ENCODE measurements around the gene CD244. TPM values are rescaled to one million over a fixed set of nuclear protein-coding genes. Genes with fewer than 3 reads are reported as not detected.
"Not testable (repeated sequence)": the region's sequence is repeated elsewhere in the genome, so short reads cannot be mapped to it uniquely, and the experiment has no call there.

The CD244 gene
- total RNA-seq, 1 experiment from 2014 or later, result not detected

DNA sequence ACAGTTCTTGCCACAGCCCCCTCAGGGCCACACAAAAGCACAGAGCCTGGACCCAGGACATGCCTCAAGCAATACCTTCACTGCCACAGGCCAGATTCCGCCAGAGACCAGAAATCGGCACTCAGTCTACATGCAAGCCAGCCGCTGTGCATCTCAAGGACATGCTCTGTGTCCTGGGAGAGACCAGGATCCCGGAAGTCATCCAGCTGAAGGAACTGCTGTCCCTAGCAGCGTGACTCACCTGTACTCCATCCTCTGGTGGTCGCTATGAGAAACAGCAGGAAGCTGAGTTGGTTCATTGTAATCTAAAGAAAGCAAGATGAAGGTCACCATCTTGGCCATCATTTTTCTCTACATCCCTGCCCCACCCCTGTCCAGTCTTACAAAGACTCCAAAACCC lies 21.9 kb upstream of the CD244 start:
- no peaks in the 10 kb centered on the region for H3K4me1 ChIP-seq (replicated peaks; ENCODE audit: insufficient read depth)
- H3K4me2 ChIP-seq, result no peak overlapping the region
- H2AFZ ChIP-seq, result no peak overlapping the region
- DNase-seq, result no peak
- H3K27ac ChIP-seq, result no peak overlapping the region
- H3K79me2 ChIP-seq (ENCODE audit: low read depth), result no peaks in the 10 kb centered on the region
- no peak for TF ChIP-seq EZH2 (IDR thresholded peaks at IDR 0.05; ENCODE audit: low read depth)
- TF ChIP-seq, protein P1, sequence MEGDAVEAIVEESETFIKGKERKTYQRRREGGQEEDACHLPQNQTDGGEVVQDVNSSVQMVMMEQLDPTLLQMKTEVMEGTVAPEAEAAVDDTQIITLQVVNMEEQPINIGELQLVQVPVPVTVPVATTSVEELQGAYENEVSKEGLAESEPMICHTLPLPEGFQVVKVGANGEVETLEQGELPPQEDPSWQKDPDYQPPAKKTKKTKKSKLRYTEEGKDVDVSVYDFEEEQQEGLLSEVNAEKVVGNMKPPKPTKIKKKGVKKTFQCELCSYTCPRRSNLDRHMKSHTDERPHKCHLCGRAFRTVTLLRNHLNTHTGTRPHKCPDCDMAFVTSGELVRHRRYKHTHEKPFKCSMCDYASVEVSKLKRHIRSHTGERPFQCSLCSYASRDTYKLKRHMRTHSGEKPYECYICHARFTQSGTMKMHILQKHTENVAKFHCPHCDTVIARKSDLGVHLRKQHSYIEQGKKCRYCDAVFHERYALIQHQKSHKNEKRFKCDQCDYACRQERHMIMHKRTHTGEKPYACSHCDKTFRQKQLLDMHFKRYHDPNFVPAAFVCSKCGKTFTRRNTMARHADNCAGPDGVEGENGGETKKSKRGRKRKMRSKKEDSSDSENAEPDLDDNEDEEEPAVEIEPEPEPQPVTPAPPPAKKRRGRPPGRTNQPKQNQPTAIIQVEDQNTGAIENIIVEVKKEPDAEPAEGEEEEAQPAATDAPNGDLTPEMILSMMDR (conservative IDR thresholded peaks at IDR 0.05), result no peak; the same call in 1 of the 2 replicates
- POLR2A ChIA-PET (ENCODE audit: unreplicated experiment), result interaction anchor here (0.6 kb wide), 1 partner anchor 429 kb away, joined by 6 read pairs; no protein-coding TSS in a partner anchor
- no peak overlapping the region for H3K4me3 ChIP-seq
- peaks cover 13% of the 10 kb centered on the region for H3K27me3 ChIP-seq (ENCODE audit: insufficient read depth, low read depth)
- H4K20me1 ChIP-seq (ENCODE audit: insufficient read depth), result no peaks in the 10 kb centered on the region
- no peaks in the 10 kb centered on the region for H3K9me3 ChIP-seq (ENCODE audit: insufficient read depth, low read depth)
- CTCF ChIA-PET, result interaction anchor here (1.4 kb wide), 1 partner anchor 15 kb away, joined by 3 read pairs; no protein-coding TSS in a partner anchor
- intact Hi-C loops (cut with micrococcal nuclease; ENCODE audit: unreplicated experiment), result no loop called here
- H3F3A ChIP-seq (ENCODE audit: insufficient read depth, low read depth), result no peaks in the 10 kb centered on the region
- H3K9me2 ChIP-seq (ENCODE audit: insufficient read depth), result no peaks in the 10 kb centered on the region
- H3K36me3 ChIP-seq (ENCODE audit: low read depth), result no peaks in the 10 kb centered on the region
- BruUV-seq (replicated peaks), result no TSS peak

DNA sequence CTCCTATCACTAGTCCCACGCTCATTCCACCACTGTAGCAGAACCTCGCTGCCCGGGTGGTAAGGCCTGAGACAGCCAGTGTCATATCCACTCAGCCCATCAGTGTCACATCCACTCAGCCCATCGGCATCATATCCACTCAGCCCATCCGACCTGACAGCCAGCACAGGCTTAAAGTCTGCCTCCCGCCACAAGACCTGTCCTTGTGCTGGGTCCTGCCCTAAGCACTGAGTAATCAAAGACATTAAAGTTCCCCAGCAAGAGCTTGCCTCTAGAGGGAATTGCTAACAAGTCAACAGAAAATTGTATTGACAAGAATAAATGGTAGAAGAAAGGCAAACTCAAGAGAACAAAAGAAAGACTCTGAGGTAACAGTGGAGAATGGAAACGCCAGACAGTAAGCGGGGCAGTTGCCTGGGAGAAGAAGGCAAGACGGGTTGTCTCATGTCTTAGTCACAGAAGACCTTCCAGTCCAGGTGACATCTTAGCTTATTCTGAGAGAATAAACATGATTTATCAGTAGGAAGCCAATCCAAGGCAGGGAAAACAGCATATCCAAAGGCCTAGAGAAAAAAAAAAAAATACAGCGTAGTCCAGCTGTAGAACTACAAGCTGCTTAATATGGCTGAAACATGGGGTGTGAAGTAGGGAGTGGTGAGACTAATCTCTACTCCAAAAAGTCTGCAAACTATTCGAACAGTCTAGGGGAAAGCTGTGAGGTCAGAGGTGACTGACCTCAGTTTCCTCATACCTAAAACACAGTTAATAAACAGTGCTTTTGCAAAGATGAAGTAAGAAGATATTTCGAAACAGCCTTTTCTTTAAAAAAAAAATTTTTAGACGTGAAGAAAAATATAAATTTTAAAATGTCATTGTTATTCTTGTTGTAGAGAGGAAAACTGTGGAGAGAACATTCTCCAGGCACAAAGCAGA lies 21.2 kb upstream of the CD244 start:
- Histone ChIP-seq H3K4me1 (replicated peaks; ENCODE audit: insufficient read depth) (no peaks in the 10 kb centered on the region), H3K79me2 (ENCODE audit: low read depth) (no peaks in the 10 kb centered on the region), H2AFZ (no peak overlapping the region), H3K27me3 (ENCODE audit: insufficient read depth, low read depth) (peaks cover 19% of the 10 kb centered on the region), H3K9me3 (ENCODE audit: insufficient read depth, low read depth) (no peaks in the 10 kb centered on the region), H3K4me2 (no peak overlapping the region), H3F3A (ENCODE audit: insufficient read depth, low read depth) (no peaks in the 10 kb centered on the region), H3K4me3 (no peak overlapping the region), H3K27ac (no peak overlapping the region), H3K36me3 (ENCODE audit: low read depth) (no peaks in the 10 kb centered on the region), H3K9me2 (ENCODE audit: insufficient read depth) (no peaks in the 10 kb centered on the region), H4K20me1 (ENCODE audit: insufficient read depth) (no peaks in the 10 kb centered on the region)
- TF ChIP-seq, protein P1 (conservative IDR thresholded peaks at IDR 0.05), result no peak
- TF ChIP-seq EZH2 (IDR thresholded peaks at IDR 0.05; ENCODE audit: low read depth), result no peak
- CTCF ChIA-PET, result interaction anchor here (1.4 kb wide), 1 partner anchor 14 kb away, joined by 3 read pairs; no protein-coding TSS in a partner anchor
- POLR2A ChIA-PET (ENCODE audit: unreplicated experiment), result interaction anchor here (0.6 kb wide), 1 partner anchor 430 kb away, joined by 6 read pairs; no protein-coding TSS in a partner anchor
- BruUV-seq (replicated peaks), result no TSS peak
- DNase-seq, result no peak
- intact Hi-C loops (cut with micrococcal nuclease; ENCODE audit: unreplicated experiment), result no loop called here

DNA sequence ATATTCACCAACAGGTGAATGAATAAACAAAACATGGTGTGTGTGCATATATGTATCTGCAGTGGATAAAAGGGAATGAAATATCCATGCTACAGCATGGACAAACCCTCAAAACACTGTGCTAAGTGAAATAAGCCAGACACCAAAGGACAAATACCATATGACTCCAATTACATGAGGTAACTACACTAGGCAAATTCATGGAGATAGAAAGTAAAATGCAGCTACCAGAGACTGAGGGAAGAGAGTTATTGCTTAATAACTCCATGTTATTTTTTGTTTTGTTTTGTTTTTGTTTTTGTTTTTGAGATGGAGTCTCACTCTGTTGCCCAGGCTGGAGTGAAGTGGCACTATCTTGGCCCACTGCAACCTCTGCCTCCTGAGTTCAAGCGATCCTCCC lies 19.9 kb upstream of the CD244 start:
- intact Hi-C loops (cut with micrococcal nuclease; ENCODE audit: unreplicated experiment), result no loop called here
- H3K9me2 ChIP-seq (ENCODE audit: insufficient read depth), result no peaks in the 10 kb centered on the region
- H3K4me3 ChIP-seq, result no peak overlapping the region
- H3K27me3 ChIP-seq (ENCODE audit: insufficient read depth, low read depth), result peaks cover 19% of the 10 kb centered on the region
- POLR2A ChIA-PET (ENCODE audit: unreplicated experiment), result no interaction called here
- no peak overlapping the region for H3K4me2 ChIP-seq
- no peaks in the 10 kb centered on the region for H3K9me3 ChIP-seq (ENCODE audit: insufficient read depth, low read depth)
- H3K4me1 ChIP-seq (replicated peaks; ENCODE audit: insufficient read depth), result no peaks in the 10 kb centered on the region
- no peaks in the 10 kb centered on the region for H3F3A ChIP-seq (ENCODE audit: insufficient read depth, low read depth)
- no peak overlapping the region for H2AFZ ChIP-seq
- BruUV-seq (replicated peaks), result no TSS peak
- H3K36me3 ChIP-seq (ENCODE audit: low read depth), result no peaks in the 10 kb centered on the region
- CTCF ChIA-PET, result no interaction called here
- TF ChIP-seq, protein P1 (conservative IDR thresholded peaks at IDR 0.05), result no peak
- TF ChIP-seq EZH2 (IDR thresholded peaks at IDR 0.05; ENCODE audit: low read depth), result no peak
- H4K20me1 ChIP-seq (ENCODE audit: insufficient read depth), result no peaks in the 10 kb centered on the region
- no peak for DNase-seq
- H3K79me2 ChIP-seq (ENCODE audit: low read depth), result no peaks in the 10 kb centered on the region
- no peak overlapping the region for H3K27ac ChIP-seq

DNA sequence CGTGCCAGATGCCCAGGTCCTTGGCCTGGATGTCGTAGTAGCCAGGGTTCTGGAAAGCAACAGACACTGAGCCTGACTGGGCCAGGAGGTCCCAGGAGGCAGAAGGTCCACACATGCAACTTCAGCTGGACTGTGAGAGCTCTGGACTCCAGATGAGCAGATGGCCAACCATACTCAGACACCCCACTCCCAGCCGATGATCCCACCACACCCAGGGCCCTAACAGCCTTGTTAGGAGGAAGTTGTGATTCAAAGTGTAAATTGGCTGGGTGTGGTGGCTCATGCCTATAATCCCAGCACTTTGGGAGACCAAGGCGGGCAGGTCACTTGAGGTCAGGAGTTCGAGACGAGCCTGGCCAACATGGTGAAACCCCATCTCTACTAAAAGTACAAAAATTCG lies 18.6 kb upstream of the CD244 start:
- H3K79me2 ChIP-seq (ENCODE audit: low read depth); BruUV-seq (replicated peaks); H3K4me3 ChIP-seq; H3K9me3 ChIP-seq (ENCODE audit: insufficient read depth, low read depth); H3K4me1 ChIP-seq (replicated peaks; ENCODE audit: insufficient read depth); CTCF ChIA-PET; H4K20me1 ChIP-seq (ENCODE audit: insufficient read depth); H3K27ac ChIP-seq; POLR2A ChIA-PET (ENCODE audit: unreplicated experiment); DNase-seq; H3K4me2 ChIP-seq; H3K36me3 ChIP-seq (ENCODE audit: low read depth); H3F3A ChIP-seq (ENCODE audit: insufficient read depth, low read depth); H3K9me2 ChIP-seq (ENCODE audit: insufficient read depth); intact Hi-C loops (cut with micrococcal nuclease; ENCODE audit: unreplicated experiment); H2AFZ ChIP-seq: not testable (repeated sequence)
- H3K27me3 ChIP-seq (ENCODE audit: insufficient read depth, low read depth), result peaks cover 19% of the 10 kb centered on the region

All from PC-9 (cell line).